ENCODE data around the gene HOXD1. TPM values are rescaled to one million over a fixed set of nuclear protein-coding genes. Genes with fewer than 3 reads are reported as not detected.

Gene HOXD1
- total and polyA plus RNA-seq, 5 experiments from 2014 or later, result not detected

DNA sequence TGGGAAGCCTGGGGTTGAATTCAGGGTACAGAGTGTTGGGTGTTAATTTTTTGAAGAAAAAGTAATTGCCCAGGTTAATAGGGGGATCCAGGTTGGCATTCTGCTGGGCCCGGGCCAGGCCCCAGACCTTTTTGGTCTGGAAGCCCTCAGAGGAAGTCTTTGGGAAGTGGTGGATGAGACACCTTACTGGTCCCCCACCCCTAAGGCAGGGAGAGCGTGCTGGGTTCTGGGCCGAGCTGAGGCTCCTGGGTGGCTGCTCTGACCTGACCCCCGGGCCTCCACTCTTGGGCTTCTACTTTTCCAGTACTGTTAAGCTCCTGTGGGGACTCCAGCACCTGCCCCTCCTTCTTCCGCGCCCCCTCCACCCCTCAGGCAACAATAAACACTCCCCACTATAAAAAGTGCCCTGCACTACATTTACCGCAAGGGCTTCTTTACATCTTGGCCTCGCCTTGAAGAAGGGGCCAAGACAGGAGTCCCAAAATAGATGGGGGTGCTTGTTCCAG is 32.1 kb upstream of the HOXD1 start:
- H3K27me3 Mint-ChIP-seq, result peaks cover 35 to 85% (median 69%) of the 10 kb centered on the region in 5 donors
- DNase-seq, result no peak
- peaks cover 0 to 5% (median 2%) of the 10 kb centered on the region in 3 donors for H3K36me3 Mint-ChIP-seq
- ATAC-seq, result no peak
- H3K4me1 Mint-ChIP-seq, result peaks cover 12 to 35% (median 16%) of the 10 kb centered on the region in 4 donors
- peak overlapping the region in 1 of 10 donors; percentile 13 for H3K4me3 Mint-ChIP-seq
- no peak overlapping the region for H3K27ac Mint-ChIP-seq
- POLR2A ChIA-PET, result no interaction called here
- peaks cover 0 to 2% (median 0%) of the 10 kb centered on the region in 9 donors for H3K9me3 Mint-ChIP-seq

GRCh38 chr2:176156807-176157498 is 31.5 kb upstream of the HOXD1 start, which contains the start of gene HOXD3:
TSS of gene HOXD3 (plus strand) at chr2:176157307. CDS start at chr2:176169115, 11,808 bp downstream.
- Mint-ChIP-seq H3K27me3 (peaks cover 37 to 87% (median 72%) of the 10 kb centered on the region in 5 donors), H3K4me3 (peak within 1 kb of the TSS in 9 of 10 donors; percentile 1 to 81 (median 66)), H3K9me3 (peaks cover 0 to 2% (median 0%) of the 10 kb centered on the region in 9 donors), H3K36me3 (peaks cover 2 to 5% (median 3%) of the 10 kb centered on the region in 3 donors), H3K4me1 (peaks cover 12 to 33% (median 16%) of the 10 kb centered on the region in 4 donors), H3K27ac (peak within 1 kb of the TSS in 2 of 10 donors; percentile 50 to 56)
- DNase-seq (no peak), ATAC-seq (no peak)
- POLR2A ChIA-PET, result no interaction called here

DNA sequence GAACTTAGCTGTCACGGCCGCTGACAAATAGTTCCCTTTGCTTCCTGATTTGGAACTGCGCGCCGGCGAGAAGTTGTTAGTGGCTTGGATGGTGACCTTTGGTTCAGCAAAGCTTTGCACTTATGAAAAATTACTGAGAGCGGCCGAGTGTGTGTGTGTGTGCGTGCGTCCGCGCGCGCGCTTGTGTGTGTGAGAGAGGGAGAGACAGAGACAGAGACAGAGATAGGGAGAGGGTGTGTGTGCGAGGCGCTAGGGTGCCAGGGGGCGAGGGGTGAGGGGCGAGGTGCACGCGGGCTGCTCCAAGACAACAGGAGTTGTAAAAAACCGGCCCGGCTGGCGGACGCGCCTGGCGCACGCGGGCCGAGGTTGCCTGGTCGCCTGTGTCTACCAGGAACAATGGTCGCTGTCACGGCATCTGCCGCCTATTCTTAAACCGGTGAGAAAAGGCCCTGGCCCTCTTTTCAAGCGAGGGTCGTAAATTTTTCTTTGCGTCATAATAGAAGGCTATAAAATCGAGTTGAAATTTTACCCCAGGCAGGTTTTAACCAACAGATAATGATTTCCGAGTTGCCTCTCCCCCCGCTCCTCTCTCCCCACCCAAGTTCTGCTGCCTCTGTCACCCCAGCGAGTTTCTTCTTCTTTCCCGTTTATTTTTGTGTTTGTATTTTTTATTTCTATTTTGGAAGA is 30.8 kb upstream of the HOXD1 start:
- peaks cover 41 to 89% (median 75%) of the 10 kb centered on the region in 5 donors for H3K27me3 Mint-ChIP-seq
- POLR2A ChIA-PET, result no interaction called here
- DNase-seq, result no peak
- peak overlapping the region in 2 of 10 donors; percentile 50 to 56 for H3K27ac Mint-ChIP-seq
- H3K4me3 Mint-ChIP-seq, result peak overlapping the region in 9 of 10 donors; percentile 1 to 81 (median 66)
- ATAC-seq, result no peak
- peaks cover 0 to 2% (median 0%) of the 10 kb centered on the region in 9 donors for H3K9me3 Mint-ChIP-seq
- peaks cover 2 to 5% (median 4%) of the 10 kb centered on the region in 3 donors for H3K36me3 Mint-ChIP-seq
- H3K4me1 Mint-ChIP-seq, result peaks cover 11 to 28% (median 16%) of the 10 kb centered on the region in 4 donors

DNA sequence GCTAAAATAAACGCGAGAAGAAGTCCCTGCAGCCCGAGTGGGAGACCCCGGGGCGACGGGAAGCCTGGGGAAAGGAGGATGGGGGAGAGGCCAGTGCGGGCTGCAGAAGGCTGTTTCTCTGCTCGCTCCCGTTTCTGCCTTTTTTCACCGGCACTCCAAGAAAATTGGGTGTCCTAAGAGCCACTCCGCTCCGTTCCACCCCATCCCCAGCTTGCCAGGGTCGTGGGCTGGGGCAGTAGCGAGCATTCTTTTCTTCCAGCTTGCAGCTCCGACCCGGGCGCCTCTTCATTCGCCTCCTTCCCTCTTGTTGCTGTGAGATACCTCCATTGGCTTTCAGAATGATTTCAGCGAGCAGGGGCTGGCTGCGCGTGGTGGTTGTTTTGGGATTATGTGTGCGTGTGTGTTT is 30.3 kb upstream of the HOXD1 start:
- Mint-ChIP-seq H3K4me3 (peak overlapping the region in 9 of 10 donors; percentile 24 to 81 (median 69)), H3K9me3 (peaks cover 0 to 2% (median 0%) of the 10 kb centered on the region in 9 donors), H3K36me3 (peaks cover 2 to 6% (median 5%) of the 10 kb centered on the region in 3 donors), H3K27ac (peak overlapping the region in 2 of 10 donors; percentile 34 to 69), H3K4me1 (peaks cover 10 to 28% (median 18%) of the 10 kb centered on the region in 4 donors), H3K27me3 (peaks cover 41 to 89% (median 79%) of the 10 kb centered on the region in 5 donors)
- ATAC-seq (no peak), DNase-seq (no peak)
- POLR2A ChIA-PET, result no interaction called here

DNA sequence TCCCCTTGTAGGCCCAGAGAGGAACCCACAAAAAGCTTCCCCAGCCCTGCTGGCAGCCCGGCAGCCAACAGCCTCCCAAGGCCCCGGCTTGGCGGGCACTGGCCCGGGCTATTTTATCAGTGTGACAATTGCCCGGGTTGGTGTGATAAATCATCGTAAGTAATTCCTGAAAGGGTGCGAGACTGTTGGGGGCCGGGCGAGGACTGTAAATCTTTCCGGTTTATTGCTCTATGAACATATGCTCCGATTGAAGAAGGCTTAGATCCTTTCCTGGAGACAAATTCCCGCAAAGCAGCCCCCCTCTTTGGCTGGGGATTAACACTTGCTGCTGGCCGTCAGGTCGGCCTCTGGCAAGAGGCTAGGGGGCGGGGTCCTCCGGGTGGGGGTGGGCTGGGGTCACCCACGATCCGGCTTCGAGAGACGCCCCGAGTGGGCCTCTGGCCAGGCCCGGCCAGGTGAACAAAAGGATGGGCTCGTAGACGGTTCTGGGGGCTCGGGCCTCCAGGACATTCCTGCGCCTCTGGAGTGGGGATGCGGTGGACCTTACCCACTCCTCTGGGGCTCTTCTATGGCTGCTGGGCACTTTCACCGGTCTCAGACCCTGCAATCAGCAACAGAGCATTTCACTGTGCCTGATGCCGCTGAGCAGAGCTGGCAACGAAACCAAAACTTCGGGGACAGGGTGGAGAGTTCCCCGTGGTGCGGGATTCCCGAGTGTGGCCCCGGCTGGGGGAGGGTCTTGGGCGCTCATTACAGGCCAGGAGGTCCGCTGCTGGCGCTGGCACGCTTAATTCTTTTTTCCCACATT is 29.4 kb upstream of the HOXD1 start:
- ATAC-seq (no peak), DNase-seq (no peak)
- POLR2A ChIA-PET, result no interaction called here
- Mint-ChIP-seq H3K4me3 (peak overlapping the region in 7 of 10 donors; percentile 29 to 64 (median 51)), H3K27ac (no peak overlapping the region), H3K4me1 (peaks cover 11 to 32% (median 22%) of the 10 kb centered on the region in 4 donors), H3K36me3 (peaks cover 5 to 14% (median 5%) of the 10 kb centered on the region in 3 donors), H3K9me3 (peaks cover 0 to 7% (median 2%) of the 10 kb centered on the region in 9 donors), H3K27me3 (peaks cover 49 to 89% (median 83%) of the 10 kb centered on the region in 5 donors)

DNA sequence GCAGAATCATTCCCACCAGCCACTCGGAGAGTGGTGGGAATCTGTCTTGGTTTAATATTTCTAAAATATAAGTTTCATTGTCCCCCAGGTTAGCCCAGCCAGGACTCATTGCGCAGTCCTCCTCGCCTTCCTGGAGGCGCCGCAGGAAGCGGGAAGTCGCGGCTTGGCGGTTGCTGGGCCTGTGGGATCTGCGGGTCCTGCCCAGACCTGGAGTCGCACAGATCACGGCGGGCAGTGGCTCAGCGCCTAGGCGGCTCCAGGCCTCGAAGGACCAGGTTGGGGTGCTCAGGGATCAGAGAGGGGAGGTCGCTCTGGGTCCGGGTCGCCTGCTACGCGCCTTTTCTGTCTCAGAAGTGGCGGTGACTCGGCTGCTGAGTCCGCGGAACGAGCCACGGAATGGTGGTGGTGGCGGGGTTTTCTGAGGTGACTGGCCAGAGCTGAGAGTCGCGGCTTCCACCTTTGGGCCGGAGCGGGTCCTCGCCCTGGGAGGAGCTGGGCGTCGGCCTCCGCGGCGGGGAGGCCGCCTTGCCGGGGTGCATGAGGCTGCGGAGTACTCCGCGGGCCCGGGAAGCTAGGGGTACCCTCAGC is 28.7 kb upstream of the HOXD1 start:
- ATAC-seq (no peak), DNase-seq (no peak)
- H3K4me1 Mint-ChIP-seq, result peaks cover 14 to 37% (median 24%) of the 10 kb centered on the region in 4 donors
- no peak overlapping the region for H3K27ac Mint-ChIP-seq
- peaks cover 0 to 11% (median 3%) of the 10 kb centered on the region in 9 donors for H3K9me3 Mint-ChIP-seq
- peaks cover 5 to 19% (median 8%) of the 10 kb centered on the region in 3 donors for H3K36me3 Mint-ChIP-seq
- peaks cover 47 to 89% (median 81%) of the 10 kb centered on the region in 5 donors for H3K27me3 Mint-ChIP-seq
- peak overlapping the region in 7 of 10 donors; percentile 29 to 64 (median 50) for H3K4me3 Mint-ChIP-seq
- POLR2A ChIA-PET, result no interaction called here

DNA sequence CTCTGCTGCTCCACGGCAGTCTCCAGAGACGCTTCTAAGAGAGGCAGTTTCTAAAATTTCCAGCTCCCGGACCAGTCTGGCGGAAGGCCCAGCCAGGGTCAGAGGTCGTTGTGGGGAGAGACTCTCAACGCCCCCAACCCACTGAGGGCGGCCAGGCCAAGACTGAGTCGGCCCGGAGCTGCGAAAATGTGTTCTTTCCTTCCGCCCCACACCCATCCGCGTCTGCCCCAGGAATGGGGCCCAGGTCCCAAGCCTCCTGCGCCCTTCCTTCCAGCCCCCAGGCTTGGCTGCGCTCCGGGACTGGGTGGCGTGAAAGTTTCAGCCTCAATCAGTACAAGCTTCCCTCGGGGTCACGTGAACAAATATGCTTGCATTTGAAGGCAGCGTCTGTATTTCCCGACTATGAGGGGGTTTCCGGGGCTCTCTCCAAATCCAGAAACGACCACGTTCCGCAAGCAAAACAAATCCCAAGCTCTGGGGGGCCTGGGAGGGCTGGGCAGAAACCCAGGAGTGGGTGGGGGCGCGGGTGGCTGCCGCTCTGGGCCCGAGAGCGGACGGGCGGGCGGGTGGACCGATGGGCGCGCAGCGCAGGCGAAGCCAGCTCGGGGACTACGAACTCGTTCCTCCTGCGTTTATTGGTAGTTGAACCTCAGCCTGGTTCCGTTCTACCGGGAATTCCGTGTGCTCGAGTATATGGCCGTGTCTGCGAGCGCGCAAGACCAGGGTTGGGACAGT is 28.1 kb upstream of the HOXD1 start:
- Mint-ChIP-seq H3K36me3 (peaks cover 5 to 19% (median 8%) of the 10 kb centered on the region in 3 donors), H3K27ac (peak overlapping the region in 2 of 10 donors; percentile 29 to 74), H3K4me1 (peaks cover 14 to 37% (median 25%) of the 10 kb centered on the region in 4 donors), H3K4me3 (peak overlapping the region in 7 of 10 donors; percentile 20 to 66 (median 48)), H3K9me3 (peaks cover 0 to 11% (median 3%) of the 10 kb centered on the region in 9 donors), H3K27me3 (peaks cover 45 to 89% (median 78%) of the 10 kb centered on the region in 5 donors)
- DNase-seq (no peak), ATAC-seq (no peak)
- POLR2A ChIA-PET, result no interaction called here

DNA sequence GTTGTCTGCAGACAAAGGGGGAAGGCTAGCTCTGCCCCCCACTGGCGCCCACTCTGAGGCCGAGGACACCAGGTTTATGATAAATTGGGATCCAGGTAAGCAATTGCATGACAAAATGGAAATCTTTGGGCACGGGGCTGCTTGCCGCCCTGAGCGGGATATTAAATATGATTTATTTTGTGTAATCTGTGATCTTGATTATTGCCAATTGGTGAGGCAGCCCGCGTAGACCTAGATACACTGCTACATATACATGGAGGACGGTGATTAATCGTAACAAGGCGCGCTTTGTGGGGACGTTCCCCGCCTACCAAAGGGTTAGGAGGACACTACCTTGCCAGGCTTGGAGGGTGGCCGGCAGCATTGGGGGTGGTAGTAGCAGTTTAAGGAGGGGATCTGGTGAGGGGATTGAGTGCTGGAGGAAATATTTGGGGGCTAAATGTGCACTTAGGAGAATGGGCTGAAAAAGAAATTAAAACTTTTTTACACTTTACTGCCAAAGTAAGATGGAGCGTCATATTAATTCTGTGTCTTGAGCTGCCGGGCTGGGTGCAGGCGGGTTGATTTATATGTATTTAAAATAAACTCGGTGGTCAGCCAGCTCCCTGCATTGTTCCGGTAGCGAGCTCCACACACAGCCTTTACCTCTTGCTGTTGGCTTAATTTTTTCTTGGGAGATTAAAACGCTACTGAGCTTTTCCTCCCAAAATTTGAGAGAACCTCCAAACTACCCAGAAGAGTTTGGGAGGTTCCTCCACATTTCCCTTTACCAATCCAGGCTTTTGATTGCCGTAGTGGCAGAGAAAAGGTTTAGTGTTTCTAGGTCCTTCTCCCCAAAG is 27.3 kb upstream of the HOXD1 start:
- H3K9me3 Mint-ChIP-seq, result peaks cover 0 to 11% (median 3%) of the 10 kb centered on the region in 9 donors
- POLR2A ChIA-PET, result no interaction called here
- peaks cover 5 to 19% (median 8%) of the 10 kb centered on the region in 3 donors for H3K36me3 Mint-ChIP-seq
- peak overlapping the region in 2 of 10 donors; percentile 29 to 74 for H3K27ac Mint-ChIP-seq
- peak overlapping the region in 3 of 10 donors; percentile 30 to 49 (median 48) for H3K4me3 Mint-ChIP-seq
- H3K4me1 Mint-ChIP-seq, result peaks cover 14 to 37% (median 25%) of the 10 kb centered on the region in 4 donors
- ATAC-seq, result no peak
- no peak for DNase-seq
- H3K27me3 Mint-ChIP-seq, result peaks cover 50 to 89% (median 79%) of the 10 kb centered on the region in 5 donors

DNA sequence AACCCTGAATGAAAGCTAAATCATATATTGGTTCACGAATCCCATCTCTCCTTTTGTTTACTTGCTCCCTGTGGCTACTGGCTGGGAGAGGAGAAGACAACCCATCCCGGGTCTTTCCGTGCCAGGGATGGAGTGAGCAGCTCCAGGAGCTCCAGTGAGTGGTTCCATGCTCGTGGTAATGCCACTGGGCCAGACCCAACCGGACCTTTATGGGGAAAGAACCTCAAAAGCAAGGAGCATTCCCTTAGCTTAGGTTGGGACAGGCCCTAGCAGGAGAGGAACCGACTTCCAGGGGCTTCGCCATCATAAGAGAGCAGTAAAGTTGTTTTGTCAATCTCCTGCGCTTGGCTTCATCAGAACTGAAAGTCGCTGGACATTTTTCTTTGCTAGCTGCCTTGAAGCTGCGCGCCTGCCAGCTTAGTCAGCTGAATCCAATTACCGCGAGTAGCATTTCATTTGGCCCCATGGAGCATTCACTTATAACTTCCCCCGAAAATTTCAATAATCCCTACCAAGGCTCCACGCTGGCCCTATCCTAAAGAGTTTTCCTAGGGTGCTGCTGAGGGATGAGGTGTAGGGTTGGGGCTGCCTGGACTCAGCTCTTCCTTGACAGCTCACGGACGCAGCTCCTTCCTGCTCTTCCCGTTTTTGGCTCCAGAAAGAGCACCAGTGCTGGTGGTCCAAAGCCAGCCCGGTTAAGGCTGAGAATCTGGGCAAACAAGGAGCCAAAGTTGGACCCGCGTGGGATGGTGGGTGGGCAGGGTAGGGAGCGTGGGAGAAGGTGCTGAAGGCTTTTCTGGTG is 26.4 kb upstream of the HOXD1 start:
- peaks cover 53 to 90% (median 81%) of the 10 kb centered on the region in 5 donors for H3K27me3 Mint-ChIP-seq
- no peak overlapping the region for H3K4me3 Mint-ChIP-seq
- H3K36me3 Mint-ChIP-seq, result peaks cover 5 to 20% (median 8%) of the 10 kb centered on the region in 3 donors
- POLR2A ChIA-PET, result no interaction called here
- ATAC-seq (no peak), DNase-seq (no peak)
- no peak overlapping the region for H3K27ac Mint-ChIP-seq
- H3K9me3 Mint-ChIP-seq, result peaks cover 0 to 11% (median 3%) of the 10 kb centered on the region in 9 donors
- H3K4me1 Mint-ChIP-seq, result peaks cover 13 to 37% (median 22%) of the 10 kb centered on the region in 4 donors
